Psoas muscle (tissue), 8 donors: ENCODE data around the gene SLCO2A1. TPM values are rescaled to one million over a fixed set of nuclear protein-coding genes. Genes with fewer than 3 reads are reported as not detected.

Experiments used
- ATAC-seq, 4 donors: fragments of 200-7000 bp; cut with Tn5 transposase; one replicate each; pipeline ENCODE4 v1.9.1; 2020; ENCODE audit warnings: moderate library complexity in 3 of 4, mild to moderate bottlenecking in 2 of 4
- DNase-seq, 2 donors: peaks; one replicate each; pipeline ENCODE4 v3.0.0-alpha.2; 2020
- H3K27ac ChIP-seq: fragments of 200-600 bp; one replicate; pipeline ENCODE4 v1.8.0; 2022
- H3K27me3 ChIP-seq, 3 donors: fragments of 200-600 bp in 1 of 3; one replicate each; pipeline versions ENCODE4 v1.6.1 to v1.8.0; 2013 to 2022; ENCODE audit warnings: low read length in 2 of 3, mild to moderate bottlenecking in 2 of 3, moderate library complexity in 1 of 3; ENCODE audit not compliant: insufficient read depth in 3 of 3
- H3K36me3 ChIP-seq, 2 donors: fragments of 200-600 bp in 1 of 2; one replicate each; pipeline versions ENCODE4 v1.6.1 to v1.8.0; 2013 to 2022; ENCODE audit warnings: low read depth in 1 of 2, mild to moderate bottlenecking in 1 of 2, moderate library complexity in 1 of 2; ENCODE audit not compliant: insufficient read depth in 1 of 2
- H3K4me1 ChIP-seq: fragments of 200-600 bp; one replicate; pipeline ENCODE4 v1.8.0; 2022
- H3K4me3 ChIP-seq: fragments of 200-600 bp; one replicate; pipeline ENCODE4 v1.8.0; 2022; ENCODE audit warnings: mild to moderate bottlenecking
- H3K9me3 ChIP-seq: fragments of 200-600 bp; one replicate; pipeline ENCODE4 v1.8.0; 2022
- CTCF ChIP-seq: fragments of 200-600 bp; IDR thresholded peaks from one replicate; pipeline ENCODE4 v1.8.0; 2022; ENCODE audit warnings: antibody characterized with exemption
- WGBS, 3 donors: extraction: QIAGEN DNeasy Blood & Tissue Kit; methylation state at CpG; one replicate each; pipeline versions ENCODE4 v1.1.6 to v1.1.7; 2013; 5-methylcytosine and 5-hydroxymethylcytosine counted together
- intact Hi-C, 2 donors: fragments of 100-400 bp; cut with DNase I; formaldehyde crosslinking; loops; one replicate each; pipeline versions ENCODE4 v1.11.0 to v1.14.2; 2022
- polyA plus RNA-seq, 3 donors: library from polyadenylated mRNA; stranded (reverse); fragments of 200-250 nt; gene quantifications; one replicate each; pipeline ENCODE4 v1.2.3, GENCODE V29; 2013
- total RNA-seq, 4 donors: library from RNA; stranded (reverse); fragmentation: NEBNext Ultra II Directional in 2 of 4; extraction: Animal tissue kit (Norgen Biotek cat#: 25700) in 2 of 4; gene quantifications; one replicate each; pipeline versions ENCODE4 v1.2.1 to v1.2.4, GENCODE V29; 2021 to 2023
- donor health status: healthy with polysubstance abuse.
- donor health status: DM: no; HTN: no; CAD: no; lungs with moderate emphysema.
- donor health status: Bipolar disorder and iron deficiency.
- donor health status: healthy.
- donor health status: DM: yes; HTN: yes; CAD: no.
- donor health status: DM: no; HTN: no; CAD: no.
- donor health status: DM: no; HTN: no; CAD: no.
- donor health status: DM: yes; HTN: yes; CAD: no.

The SLCO2A1 gene
- total and polyA plus RNA-seq, 7 donors = 0.72 to 5.2 (median 3.7) TPM

- 92 to 97% (median 96%) methylated on average over 8 of the region's 8 CpGs for WGBS, 3 donors
- no peaks in the 10 kb centered on the region for H3K36me3 ChIP-seq
- H3K9me3 ChIP-seq = no peaks in the 10 kb centered on the region
- no peaks in the 10 kb centered on the region for H3K4me1 ChIP-seq
- DNase-seq (no peak), ATAC-seq (no peak)
- H3K27me3 ChIP-seq = no peaks in the 10 kb centered on the region
- H3K4me3 ChIP-seq = no peak overlapping the region
- intact Hi-C loops = loop anchor here (1.0 to 10.0 kb wide), 2 partner anchors 104 to 108 kb away; no protein-coding TSS in a partner anchor
- no peak for TF ChIP-seq CTCF
- no peak overlapping the region for H3K27ac ChIP-seq
Measured at GRCh38 chr3:134038716-134039115, 9.0 kb upstream of the SLCO2A1 start.

GRCh38 chr3:134038071-134038491, 8.4 kb upstream of the SLCO2A1 start:
- DNase-seq (no peak), ATAC-seq (no peak)
- intact Hi-C loops = loop anchor here in 1 of 2 donors (10.0 kb wide), 1 partner anchor 103 kb away; no protein-coding TSS in a partner anchor

GRCh38 chr3:134037168-134037567, 7.4 kb upstream of the SLCO2A1 start:
- ATAC-seq (no peak), DNase-seq (no peak)
- no peak overlapping the region for H3K27ac ChIP-seq
- H3K27me3 ChIP-seq = no peaks in the 10 kb centered on the region
- H3K4me1 ChIP-seq = no peaks in the 10 kb centered on the region
- no peak for TF ChIP-seq CTCF
- H3K4me3 ChIP-seq = no peak overlapping the region
- no peaks in the 10 kb centered on the region for H3K36me3 ChIP-seq
- intact Hi-C loops = loop anchor here in 1 of 2 donors (10.0 kb wide), 1 partner anchor 102 kb away; no protein-coding TSS in a partner anchor
- H3K9me3 ChIP-seq = no peaks in the 10 kb centered on the region
- WGBS, 3 donors = 73 to 87% (median 83%) methylated on average over 5 of the region's 5 CpGs

More at GRCh38 chr3:134038071-134038491, 8.4 kb upstream of the SLCO2A1 start:
- no peaks in the 10 kb centered on the region for H3K4me1 ChIP-seq
- WGBS, 3 donors = 73 to 77% (median 76%) methylated on average over 9 to 10 of the region's 10 CpGs
- H3K27me3 ChIP-seq = no peaks in the 10 kb centered on the region
- no peaks in the 10 kb centered on the region for H3K9me3 ChIP-seq
- no peak overlapping the region for H3K4me3 ChIP-seq
- no peaks in the 10 kb centered on the region for H3K36me3 ChIP-seq
- TF ChIP-seq CTCF = no peak
- H3K27ac ChIP-seq = no peak overlapping the region

DNA sequence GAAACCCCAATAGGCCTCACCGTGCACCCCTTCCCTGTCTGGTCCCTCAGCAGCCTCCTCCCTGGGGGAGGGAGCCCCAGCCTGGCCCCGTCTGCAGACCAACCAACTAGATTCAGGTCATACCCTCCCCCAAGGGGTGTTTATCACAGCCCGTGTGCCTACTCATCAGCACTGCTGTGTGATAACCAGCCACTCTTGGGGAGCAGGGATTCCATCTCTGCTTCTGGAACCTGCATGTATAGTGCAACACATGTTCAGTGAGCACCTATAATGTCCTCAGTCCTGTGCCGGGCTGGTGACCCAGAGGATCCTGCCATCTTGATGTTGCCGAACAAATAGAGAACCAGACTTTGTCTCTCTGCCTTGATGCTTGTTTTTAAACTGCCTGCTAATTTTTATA, 6.6 kb upstream of the SLCO2A1 start:
- 89 to 92% (median 89%) methylated on average over 5 of the region's 5 CpGs for WGBS, 3 donors
- H3K4me3 ChIP-seq = no peak overlapping the region
- intact Hi-C loops = loop anchor here in 1 of 2 donors (10.0 kb wide), 1 partner anchor 101 kb away; no protein-coding TSS in a partner anchor

More for the DNA sequence above, 6.6 kb upstream of the SLCO2A1 start:
- Histone ChIP-seq H3K36me3 (no peaks in the 10 kb centered on the region), H3K27me3 (no peaks in the 10 kb centered on the region), H3K4me1 (no peaks in the 10 kb centered on the region), H3K27ac (no peak overlapping the region), H3K9me3 (no peaks in the 10 kb centered on the region)
- ATAC-seq = no peak
- TF ChIP-seq CTCF = no peak
- DNase-seq = no peak
